GM06990 (cell line): ENCODE data around the gene SLC16A12.

Experiments
- DNase-seq: peaks from one replicate; pipeline ENCODE4 v3.0.0-alpha.2; 2011; ENCODE audit not compliant: insufficient read length; ENCODE audit errors: extremely low read depth
- H3K27me3 ChIP-seq: replicated peaks from 2 replicates; pipeline ENCODE4 v1.6.0; 2011; ENCODE audit warnings: low read length; ENCODE audit not compliant: control insufficient read depth, insufficient read depth
- H3K36me3 ChIP-seq: 2 replicates; pipeline ENCODE4 v1.5.1; 2011; ENCODE audit warnings: low read length; ENCODE audit not compliant: control insufficient read depth, insufficient read depth
- H3K4me3 ChIP-seq: replicated peaks from 2 replicates; pipeline ENCODE4 v1.5.1; 2011; ENCODE audit warnings: low read depth, mild to moderate bottlenecking, control low read depth, low read length
- TF ChIP-seq, protein P1 (sequence below): IDR thresholded peaks from 2 replicates; pipeline ENCODE4 v1.5.1; 2011; ENCODE audit warnings: low read length, control low read depth, mild to moderate bottlenecking, inconsistent platforms; ENCODE audit not compliant: insufficient read depth, poor library complexity, severe bottlenecking

Gene SLC16A12

DNA sequence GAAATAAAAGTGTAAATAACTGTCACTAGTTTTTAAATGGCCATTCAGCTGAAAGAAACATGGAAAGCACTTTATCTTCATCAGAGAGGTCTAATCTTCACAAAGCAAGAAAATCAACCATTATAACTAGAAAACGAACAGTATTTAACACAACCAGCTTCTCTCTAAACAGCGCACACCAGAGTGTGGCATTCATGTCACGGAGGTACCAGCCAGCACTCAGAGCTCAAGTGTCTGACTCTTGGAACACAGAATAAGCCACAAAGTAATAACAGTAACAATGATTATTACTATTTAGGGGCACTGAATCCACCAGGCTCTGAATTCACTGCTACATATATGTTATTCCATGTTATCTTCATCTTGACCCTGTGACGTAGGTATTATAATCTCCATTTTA, 60.9 kb downstream of the SLC16A12 start:
- Histone ChIP-seq H3K27me3 (no peaks in the 10 kb centered on the region; the same call in 1 of the 2 replicates), H3K4me3 (no peak overlapping the region), H3K36me3 (no peaks in the 10 kb centered on the region)
- DNase-seq, result no peak
- TF ChIP-seq, protein P1, sequence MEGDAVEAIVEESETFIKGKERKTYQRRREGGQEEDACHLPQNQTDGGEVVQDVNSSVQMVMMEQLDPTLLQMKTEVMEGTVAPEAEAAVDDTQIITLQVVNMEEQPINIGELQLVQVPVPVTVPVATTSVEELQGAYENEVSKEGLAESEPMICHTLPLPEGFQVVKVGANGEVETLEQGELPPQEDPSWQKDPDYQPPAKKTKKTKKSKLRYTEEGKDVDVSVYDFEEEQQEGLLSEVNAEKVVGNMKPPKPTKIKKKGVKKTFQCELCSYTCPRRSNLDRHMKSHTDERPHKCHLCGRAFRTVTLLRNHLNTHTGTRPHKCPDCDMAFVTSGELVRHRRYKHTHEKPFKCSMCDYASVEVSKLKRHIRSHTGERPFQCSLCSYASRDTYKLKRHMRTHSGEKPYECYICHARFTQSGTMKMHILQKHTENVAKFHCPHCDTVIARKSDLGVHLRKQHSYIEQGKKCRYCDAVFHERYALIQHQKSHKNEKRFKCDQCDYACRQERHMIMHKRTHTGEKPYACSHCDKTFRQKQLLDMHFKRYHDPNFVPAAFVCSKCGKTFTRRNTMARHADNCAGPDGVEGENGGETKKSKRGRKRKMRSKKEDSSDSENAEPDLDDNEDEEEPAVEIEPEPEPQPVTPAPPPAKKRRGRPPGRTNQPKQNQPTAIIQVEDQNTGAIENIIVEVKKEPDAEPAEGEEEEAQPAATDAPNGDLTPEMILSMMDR, result no peak

DNA sequence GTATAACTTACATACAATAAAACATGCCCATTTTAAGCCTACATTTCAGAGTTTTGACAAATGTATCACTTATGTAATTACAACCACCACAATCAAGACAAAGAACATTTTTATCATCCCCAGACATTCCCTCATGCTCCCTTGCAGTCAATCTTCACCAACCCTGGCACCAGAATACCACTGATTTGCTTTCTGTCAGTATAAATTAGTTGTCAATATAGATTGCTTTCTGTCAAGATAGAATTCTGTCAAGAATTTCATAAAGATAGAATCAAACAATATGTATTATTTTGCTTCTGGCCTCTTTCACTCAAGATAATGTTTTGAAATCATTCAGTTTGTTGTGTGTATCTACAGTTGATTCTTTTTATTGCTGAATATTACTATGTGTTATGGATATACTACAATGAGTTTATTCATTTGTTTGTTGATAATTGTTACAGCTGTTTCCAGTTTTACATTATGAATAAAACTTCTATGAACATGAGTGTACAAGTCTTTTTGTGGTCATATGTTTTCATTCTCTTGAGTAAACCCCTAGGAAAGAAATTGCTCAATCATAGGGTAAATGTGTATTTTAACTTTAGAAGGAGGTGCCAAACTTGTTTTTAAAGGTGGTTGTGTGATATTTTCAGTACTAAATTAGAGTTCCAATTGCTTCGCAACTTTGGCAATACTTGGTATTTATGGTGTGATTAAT, 64.1 kb downstream of the SLC16A12 start:
- H3K27me3 ChIP-seq, result no peaks in the 10 kb centered on the region
- H3K4me3 ChIP-seq, result no peak overlapping the region
- no peak for DNase-seq
- no peaks in the 10 kb centered on the region for H3K36me3 ChIP-seq
- TF ChIP-seq, protein P1, result no peak

DNA sequence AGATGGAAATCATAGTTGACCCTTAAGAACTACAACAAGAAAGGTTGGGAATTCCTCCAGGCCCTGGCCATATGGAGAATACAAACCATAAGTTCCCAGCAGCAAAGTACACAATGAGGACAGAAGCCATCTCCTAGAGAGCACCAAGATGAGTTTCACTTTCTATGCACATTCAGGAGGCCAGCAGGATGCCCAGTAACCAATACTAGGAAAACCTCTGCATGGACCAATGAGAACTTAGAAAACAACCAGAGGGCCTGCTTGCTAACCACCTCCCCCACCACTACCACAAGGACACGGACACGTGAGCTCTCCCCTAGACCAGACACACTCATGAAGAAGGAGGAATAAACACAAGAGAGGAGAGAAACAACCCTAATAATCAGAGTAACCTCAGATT, 64.8 kb downstream of the SLC16A12 start:
- DNase-seq, result no peak
- Histone ChIP-seq H3K36me3 (no peaks in the 10 kb centered on the region), H3K27me3 (no peaks in the 10 kb centered on the region), H3K4me3 (no peak overlapping the region)
- TF ChIP-seq, protein P1, result no peak

DNA sequence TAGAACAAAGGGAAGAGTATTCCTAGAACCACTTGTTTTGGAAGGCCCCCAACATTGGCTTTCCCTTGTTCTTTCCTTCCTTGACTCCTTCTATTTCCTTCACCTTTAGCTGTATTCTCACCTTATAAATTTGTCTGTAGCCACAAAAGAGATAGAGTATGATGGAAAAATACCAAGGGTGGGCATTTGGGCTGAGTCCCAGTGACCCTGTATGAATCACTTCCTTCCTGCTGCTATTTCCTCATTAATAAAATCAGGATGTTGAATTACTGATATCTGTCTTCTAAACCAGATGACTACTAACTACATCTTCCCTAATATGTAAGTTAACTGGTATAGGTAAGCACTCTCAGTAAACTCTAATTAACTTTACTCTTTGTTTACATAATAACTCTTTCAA, 65.9 kb downstream of the SLC16A12 start:
- Histone ChIP-seq H3K4me3 (no peak overlapping the region), H3K27me3 (no peaks in the 10 kb centered on the region), H3K36me3 (no peaks in the 10 kb centered on the region)
- no peak for DNase-seq
- TF ChIP-seq, protein P1, result no peak

DNA sequence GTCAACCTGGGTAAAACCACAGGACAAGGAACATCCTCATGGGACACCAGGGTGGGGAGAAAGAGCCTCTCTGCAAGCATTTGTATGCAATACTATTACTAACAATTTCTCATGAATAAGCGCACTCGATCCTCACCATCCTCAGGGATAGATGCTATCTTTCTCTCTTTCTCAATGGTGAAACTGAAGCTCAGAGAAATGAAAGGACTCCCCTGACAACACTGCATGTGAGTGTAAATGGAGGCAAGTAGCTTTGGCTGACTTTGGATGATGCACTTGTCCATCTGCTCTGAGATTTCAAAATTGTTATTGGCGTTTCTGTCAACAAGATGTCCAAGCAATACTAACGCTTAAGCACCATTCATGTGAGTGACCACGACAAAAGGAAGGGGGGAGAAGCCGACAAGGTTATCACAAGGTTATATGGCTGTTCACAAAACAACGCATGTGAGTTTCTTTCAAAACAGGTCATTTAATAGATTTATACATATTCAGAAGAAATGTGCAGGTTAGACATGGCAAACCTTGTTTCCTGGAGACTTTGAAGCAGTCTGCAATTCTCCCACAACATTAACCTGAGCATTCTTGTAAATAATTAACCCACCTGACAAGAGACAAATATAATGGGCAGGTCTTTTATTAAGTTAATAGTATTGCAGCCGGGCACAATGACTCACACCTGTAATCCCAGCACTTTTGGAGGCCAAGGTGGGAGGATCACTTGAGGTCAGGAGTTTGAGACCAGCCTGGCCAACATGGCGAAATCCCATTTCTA, 67.0 kb downstream of the SLC16A12 start:
- no peak overlapping the region for H3K4me3 ChIP-seq

More for the DNA sequence above, 67.0 kb downstream of the SLC16A12 start:
- Histone ChIP-seq H3K36me3 (no peaks in the 10 kb centered on the region), H3K27me3 (no peaks in the 10 kb centered on the region)
- TF ChIP-seq, protein P1, result no peak
- DNase-seq, result no peak
